ENCODE results near the gene SEC16A. TPM values are rescaled to one million over a fixed set of nuclear protein-coding genes. Genes with fewer than 3 reads are reported as not detected.

SEC16A gene
- total and polyA plus RNA-seq, 2 donors (not counting 3 experiments of a cell fraction or from before 2014, with no cell fraction given): 34.5 to 80.6 TPM

DNA sequence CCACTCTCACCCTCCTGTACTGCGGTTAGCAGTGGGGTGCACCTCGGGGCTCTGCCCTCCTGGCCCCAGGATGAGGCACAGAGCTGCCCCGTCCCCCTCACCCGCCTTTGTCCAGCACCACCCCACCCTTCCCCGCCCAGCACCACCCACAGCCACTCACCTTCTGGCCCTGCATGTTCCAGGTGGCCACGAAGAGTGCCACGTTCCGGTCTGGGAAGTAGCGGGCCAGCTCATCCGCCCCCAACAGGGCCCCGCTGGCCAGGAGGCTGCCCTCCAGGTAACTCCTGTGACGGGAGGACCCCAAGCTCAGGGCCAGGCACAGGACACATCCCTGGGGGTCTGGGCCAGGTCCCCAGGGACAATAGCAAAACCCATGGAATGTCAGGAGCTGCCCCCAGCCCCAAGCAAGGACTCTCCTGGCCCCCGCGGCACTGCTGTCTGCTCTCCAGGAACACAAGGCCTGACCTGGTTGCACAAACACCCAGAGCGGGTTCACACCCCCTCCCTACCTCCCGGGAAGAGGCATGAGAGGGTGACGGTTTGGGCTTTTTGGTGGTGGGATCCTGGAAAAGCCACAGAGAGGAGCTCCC lies 48.2 kb downstream of the SEC16A start:
- Histone ChIP-seq H3K4me3 (replicated peaks in 1 of 3; ENCODE audit: insufficient read depth in 1 of 3, low read depth in 1 of 3, low read length in 3 of 3) (no peak overlapping the region), H3K4me1 (ENCODE audit: control insufficient read depth, extremely low read depth, insufficient read depth, low read length) (peaks cover 12% of the 10 kb centered on the region), H2AFZ (ENCODE audit: low read depth, low read length) (no peak overlapping the region), H4K20me1 (replicated peaks; ENCODE audit: control insufficient read depth, extremely low read depth, insufficient read depth, low read length) (no peaks in the 10 kb centered on the region), H3K4me2 (ENCODE audit: insufficient read depth, low read length) (no peak overlapping the region), H3K9me3 (replicated peaks; ENCODE audit: control insufficient read depth, insufficient read depth, low read length) (no peaks in the 10 kb centered on the region), H3K9me1 (replicated peaks; ENCODE audit: control insufficient read depth, extremely low read depth, insufficient read depth, low read length) (no peaks in the 10 kb centered on the region), H3K27ac (ENCODE audit: insufficient read depth, low read depth, low read length) (no peak overlapping the region), H3K27me3 (ENCODE audit: control insufficient read depth in 2 of 2, insufficient read depth in 2 of 2, low read length in 2 of 2) (no peaks in the 10 kb centered on the region), H3K79me2 (ENCODE audit: control insufficient read depth, insufficient read depth, low read length) (peaks cover 48% of the 10 kb centered on the region), H3K9ac (replicated peaks; ENCODE audit: extremely low read depth, insufficient read depth, low read length) (no peak overlapping the region), H3K36me3 (ENCODE audit: control insufficient read depth in 2 of 2, extremely low read depth in 1 of 2, insufficient read depth in 2 of 2, low read length in 2 of 2) (peaks cover 2 to 15% of the 10 kb centered on the region in 2 experiments)
- TF ChIP-seq MYC (IDR thresholded peaks at IDR 0.05; ENCODE audit: low read depth, low read length) (no peak), CTCF (IDR thresholded peaks at IDR 0.05; ENCODE audit: extremely low read depth in 1 of 2, insufficient read depth in 1 of 2, low read depth in 1 of 2, low read length in 2 of 2) (no peak), GATA2 (IDR thresholded peaks at IDR 0.05; ENCODE audit: insufficient read depth, insufficient read length, low read depth, low read length) (no peak), POLR2AphosphoS5 (IDR thresholded peaks at IDR 0.05; ENCODE audit: insufficient read depth, low read depth, low read length) (no peak), FOS (IDR thresholded peaks at IDR 0.05; ENCODE audit: borderline replicate concordance, insufficient read depth, low read length) (no peak), EZH2 (IDR thresholded peaks at IDR 0.05; ENCODE audit: borderline replicate concordance, low read depth, low read length, severe bottlenecking) (no peak), MAX (IDR thresholded peaks at IDR 0.05; ENCODE audit: insufficient read depth, insufficient read length) (no peak), POLR2A (IDR thresholded peaks at IDR 0.05; ENCODE audit: low read depth, low read length) (no peak), JUN (IDR thresholded peaks at IDR 0.05; ENCODE audit: borderline replicate concordance, insufficient read depth, insufficient read length, low read depth) (no peak)
- ChIA-PET CTCF (interaction anchor here (0.7 kb wide), 1 partner anchor 10 kb away, joined by 3 read pairs; no protein-coding TSS in a partner anchor), POLR2A (no interaction called here)
- dilution Hi-C loops (cut with MboI; ENCODE audit: extremely low pct_ligation_motif_present, low sequenced_read_pairs) (no loop called here), intact Hi-C loops (cut with micrococcal nuclease) (no loop called here)
- DNase-seq (ENCODE audit: low read depth, low spot score) (no peak), FAIRE-seq (no peak)
- no TSS peak for BruUV-seq (replicated peaks)

All from endothelial cell of umbilical vein (primary cell).